GM04504 (cell line): ENCODE data around the gene PAK4.
A peak's percentile ranks its signal among the peaks of the same experiment; 100 is the strongest.

Experiments used
- DNase-seq: peaks from one replicate; pipeline ENCODE4 v3.0.0-alpha.2; 2012; ENCODE audit warnings: low read depth

The PAK4 gene

GRCh38 chr19:39180749-39181148, 55.2 kb downstream of the PAK4 start:
- DNase-seq, result no peak

DNA sequence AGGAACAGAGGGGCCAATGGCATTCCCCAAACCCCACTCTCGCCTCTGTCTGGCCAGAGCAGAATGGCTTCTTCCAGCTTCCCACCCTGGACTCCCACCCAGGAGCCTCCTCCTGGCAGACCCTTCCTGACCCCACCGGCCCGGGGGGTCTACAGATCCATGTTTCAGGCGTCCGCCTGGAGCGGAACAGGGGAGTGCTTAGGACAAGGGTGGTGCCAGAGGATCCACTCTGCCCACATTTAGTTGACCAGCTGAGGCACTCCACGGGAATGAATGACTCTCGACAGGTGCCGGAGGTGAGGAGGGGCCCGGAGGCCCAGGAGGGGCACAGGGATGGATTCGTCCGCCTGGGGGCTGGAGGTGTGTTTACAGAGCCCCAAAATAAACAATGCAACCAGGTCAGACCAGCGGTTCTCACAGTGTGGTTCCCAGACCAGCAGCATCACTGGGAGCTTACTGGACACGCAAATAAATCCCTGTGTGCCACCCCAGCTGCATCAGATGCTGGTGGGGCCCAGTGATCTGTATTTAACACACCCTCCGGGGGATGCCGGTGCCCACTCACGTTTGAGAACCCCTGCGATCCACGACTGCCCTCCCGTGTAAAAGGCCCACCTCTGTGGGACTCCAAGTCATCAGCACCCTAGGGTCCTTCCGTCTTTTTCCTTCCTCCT, 56.1 kb downstream of the PAK4 start:
- no peak for DNase-seq

GRCh38 chr19:39182174-39182505, 56.6 kb downstream of the PAK4 start:
- DNase-seq, result no peak

DNA sequence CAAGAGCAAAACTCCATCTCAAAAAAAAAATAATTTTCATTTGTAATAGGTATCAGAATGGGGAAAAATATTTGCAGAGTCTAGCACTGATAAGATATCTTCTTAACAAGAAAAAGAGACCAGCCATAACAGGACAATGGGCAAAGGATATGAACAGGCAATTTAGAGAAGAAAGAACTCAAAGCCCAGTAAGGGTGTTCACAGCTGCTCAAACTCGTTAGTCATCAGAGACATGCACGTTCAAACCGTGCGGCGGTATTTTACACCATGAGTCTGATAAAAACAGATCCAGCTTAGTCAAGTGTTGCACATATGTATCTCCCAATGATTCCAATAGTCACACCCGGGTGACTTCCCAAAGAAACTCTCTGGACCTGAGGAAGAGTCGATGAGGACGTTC, 57.5 kb downstream of the PAK4 start:
- no peak for DNase-seq

DNA sequence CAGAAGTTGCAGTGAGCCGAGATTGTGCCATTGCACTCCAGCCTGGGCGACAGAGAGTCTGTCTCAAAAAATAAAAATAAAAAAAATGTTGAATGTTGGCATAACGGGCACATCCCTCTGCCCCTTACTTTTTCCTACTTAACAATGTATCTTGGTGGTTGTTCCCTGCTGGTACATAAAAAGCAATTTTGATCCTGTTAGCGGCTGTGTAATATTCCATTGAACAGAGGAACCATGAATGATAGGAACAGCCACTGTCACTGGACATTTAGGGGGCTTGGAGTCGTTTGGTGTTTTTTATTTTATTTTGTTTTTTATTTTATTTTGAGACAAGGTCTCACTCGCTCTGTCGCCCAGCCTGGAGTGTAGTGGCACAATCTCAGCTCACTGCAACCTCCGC, 60.8 kb downstream of the PAK4 start:
- DNase-seq, result no peak

DNA sequence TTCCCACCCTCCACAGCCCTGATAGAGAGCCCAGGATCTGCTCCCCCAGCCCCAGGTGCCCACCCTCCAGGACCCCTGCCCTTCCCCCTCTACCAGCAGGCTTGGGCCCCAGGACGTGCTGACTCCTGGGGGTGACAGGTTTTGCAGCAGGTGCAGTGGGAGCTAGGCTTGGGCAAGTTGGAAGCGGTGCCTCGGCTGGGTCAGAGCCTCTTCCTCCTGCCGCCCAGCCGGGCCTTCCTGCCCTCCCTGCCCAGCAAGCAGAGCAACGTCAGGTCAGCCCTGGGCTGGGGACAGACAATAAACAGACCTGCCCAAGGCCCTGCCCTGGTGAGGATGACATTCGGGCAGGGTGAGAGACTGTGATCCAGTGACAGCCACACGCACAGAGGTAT, 62.0 kb downstream of the PAK4 start:
- DNase-seq, result no peak

GRCh38 chr19:39188960-39189359, 63.4 kb downstream of the PAK4 start:
- no peak for DNase-seq

- DNase-seq, result no peak
These were observed 65.2 kb downstream of the PAK4 start for GRCh38 chr19:39190768-39191167.

DNA sequence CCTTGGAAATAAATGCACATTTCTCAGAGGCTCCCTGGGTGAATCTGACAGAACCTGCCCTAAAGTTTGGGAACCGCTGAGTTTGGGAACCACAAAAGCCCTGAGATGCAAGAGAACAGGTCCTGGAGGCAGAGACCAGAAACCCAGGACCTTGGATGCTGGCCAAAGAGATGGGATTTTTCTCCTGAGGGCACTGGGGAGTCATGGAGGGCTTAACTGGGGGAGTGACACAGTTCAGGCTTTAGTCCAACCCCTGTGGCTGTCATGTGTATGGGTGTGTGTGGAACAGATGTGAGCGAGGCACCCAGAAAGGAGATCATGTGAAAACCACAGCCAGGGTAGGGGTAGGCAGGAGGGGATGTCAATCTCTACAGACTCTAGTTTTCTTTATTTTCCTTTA, 67.3 kb downstream of the PAK4 start:
- DNase-seq, result no peak

DNA sequence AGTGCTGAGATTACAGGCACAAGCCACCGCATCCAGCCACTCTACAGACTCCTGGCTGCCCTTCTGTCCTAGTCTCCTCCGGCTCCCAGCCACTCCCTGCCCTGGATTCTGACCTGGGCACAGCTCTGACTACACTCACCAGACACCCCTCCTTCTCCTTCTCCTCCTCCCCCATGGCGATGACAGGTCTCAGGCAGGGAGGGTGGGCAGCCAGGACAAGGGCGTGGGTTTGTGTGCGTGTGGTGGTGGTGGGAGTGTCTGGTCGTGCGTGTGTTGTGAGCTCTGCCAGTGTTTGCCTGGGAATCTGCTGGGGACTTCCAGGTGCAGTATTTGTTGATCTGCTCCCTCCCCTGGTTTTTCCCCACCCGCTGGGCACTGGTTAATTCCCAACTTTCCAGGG, 68.2 kb downstream of the PAK4 start:
- no peak for DNase-seq

- DNase-seq, result no peak
These were observed 69.4 kb downstream of the PAK4 start for GRCh38 chr19:39194832-39195542.

DNA sequence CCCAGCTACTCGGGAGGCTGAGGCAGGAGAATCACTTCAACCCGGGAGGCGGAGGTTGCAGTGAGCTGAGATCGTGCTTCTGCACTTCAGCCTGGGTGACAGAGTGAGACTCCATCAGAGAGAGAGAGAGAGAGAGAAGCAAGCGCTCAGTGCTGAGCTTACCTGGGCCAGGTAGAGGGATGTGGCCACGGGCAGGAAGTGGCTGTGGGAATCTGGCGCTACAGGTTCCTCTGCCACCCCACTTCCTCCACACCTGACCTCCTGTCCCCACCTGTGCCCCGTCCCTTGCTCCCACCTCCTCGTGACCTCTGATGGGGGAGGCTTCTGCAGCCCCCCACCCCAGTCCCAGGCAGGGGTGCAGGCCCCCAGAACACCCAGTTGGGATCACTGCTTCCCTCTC, 70.2 kb downstream of the PAK4 start:
- DNase-seq, result no peak

DNA sequence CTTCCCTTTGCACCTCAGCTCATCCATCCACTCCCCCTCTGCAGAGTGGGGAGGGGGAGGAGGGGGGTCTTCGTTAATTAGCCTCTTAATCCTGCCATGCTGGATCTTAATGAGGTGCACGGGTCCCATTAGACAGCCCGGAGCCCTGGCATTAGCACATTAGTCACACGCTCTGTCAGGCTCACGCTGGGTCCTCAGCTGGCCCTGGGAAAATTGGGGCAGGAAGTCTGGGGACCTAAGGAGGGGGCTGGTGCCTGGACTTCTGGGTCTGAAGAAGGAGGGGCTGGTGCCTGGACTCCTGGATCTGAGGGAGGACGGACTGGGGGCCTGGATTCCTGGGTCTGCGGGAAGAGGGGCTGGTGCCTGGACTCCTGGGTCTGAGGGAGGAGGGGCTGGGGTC, 70.7 kb downstream of the PAK4 start:
- DNase-seq, result no peak

GRCh38 chr19:39196860-39197562, 71.4 kb downstream of the PAK4 start, which contains the start of gene NCCRP1:
NCCRP1 (plus strand) TSS chr19:39196964; CDS start chr19:39196983, 19 bp downstream.
- no peak for DNase-seq

- no peak for DNase-seq
These were observed 72.2 kb downstream of the PAK4 start for GRCh38 chr19:39197808-39198207.

DNA sequence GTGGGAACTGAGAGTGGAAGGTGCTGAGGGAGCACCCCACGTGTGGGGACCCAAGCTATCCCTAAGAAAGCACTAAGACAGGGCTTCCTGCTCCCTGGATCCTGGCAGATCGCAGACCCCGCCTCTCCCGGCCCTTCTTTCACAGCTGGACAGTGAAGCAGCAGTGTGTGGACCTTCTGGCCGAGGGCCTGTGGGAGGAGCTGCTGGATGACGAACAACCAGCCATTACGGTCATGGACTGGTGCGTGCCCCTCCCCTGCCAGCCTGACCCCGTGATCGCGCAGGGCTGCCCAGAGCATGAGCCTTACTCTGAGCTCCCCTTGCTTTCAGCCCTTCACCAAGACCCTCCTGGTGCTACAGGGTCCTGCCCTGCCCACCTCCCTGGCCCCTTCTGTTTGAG, 73.4 kb downstream of the PAK4 start:
- peak; percentile 15 for DNase-seq

DNA sequence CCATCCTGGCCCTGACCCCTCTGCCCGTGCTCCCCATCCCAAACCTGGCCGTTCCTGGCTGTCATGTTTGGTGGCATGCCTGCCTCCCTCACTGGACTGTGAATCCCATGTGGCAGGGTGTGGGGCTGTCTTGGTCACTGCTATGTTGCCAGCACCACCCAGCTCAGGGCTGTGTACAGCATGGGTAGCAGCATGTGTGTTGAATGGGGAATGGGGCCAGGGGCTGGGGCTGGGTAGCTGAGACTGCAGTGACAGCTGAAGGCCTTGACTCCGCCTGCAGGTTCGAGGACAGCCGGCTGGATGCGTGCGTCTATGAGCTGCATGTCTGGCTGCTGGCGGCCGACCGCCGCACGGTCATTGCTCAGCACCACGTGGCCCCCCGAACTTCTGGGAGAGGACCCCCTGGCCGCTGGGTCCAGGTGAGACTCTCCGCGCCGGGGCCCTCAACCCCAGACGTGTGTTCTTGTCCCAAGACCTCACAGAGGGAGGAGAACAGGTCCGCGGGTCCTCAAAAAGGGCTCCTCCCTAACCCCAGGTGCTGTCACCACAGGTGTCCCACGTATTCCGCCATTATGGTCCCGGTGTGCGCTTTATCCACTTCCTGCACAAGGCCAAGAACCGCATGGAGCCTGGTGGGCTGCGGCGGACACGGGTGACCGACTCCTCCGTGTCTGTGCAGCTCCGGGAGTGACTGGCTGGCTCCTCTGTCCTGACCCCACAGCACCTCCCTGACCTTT, 74.6 kb downstream of the PAK4 start:
- DNase-seq, result no peak

GRCh38 chr19:39200803-39201115, 75.2 kb downstream of the PAK4 start:
- no peak for DNase-seq

DNA sequence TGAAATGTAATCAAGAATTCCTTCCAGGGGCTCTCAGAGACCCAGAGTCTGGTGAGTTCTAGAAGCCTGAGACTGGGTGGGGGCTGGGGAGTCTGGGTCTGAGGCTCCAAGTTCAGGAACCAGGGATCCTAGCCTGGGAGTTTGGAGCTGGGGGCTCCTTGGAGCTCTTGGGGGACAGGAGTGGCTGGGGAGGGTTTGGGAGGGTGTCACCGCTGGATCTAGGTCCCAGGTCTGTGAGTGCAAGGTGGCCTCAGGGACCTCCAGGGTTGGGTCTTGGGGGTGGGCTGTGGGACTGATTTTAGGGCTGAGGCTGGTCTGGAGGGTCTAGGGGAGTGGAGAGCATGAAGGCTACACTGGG, 77.4 kb downstream of the PAK4 start:
- DNase-seq, result no peak

GRCh38 chr19:39203372-39204341, 78.1 kb downstream of the PAK4 start, which contains the start of gene SYCN:
SYCN (minus strand) TSS chr19:39204263; CDS start chr19:39204254, 9 bp downstream.
- DNase-seq, result no peak

GRCh38 chr19:39205449-39205764, 79.8 kb downstream of the PAK4 start:
- no peak for DNase-seq

DNA sequence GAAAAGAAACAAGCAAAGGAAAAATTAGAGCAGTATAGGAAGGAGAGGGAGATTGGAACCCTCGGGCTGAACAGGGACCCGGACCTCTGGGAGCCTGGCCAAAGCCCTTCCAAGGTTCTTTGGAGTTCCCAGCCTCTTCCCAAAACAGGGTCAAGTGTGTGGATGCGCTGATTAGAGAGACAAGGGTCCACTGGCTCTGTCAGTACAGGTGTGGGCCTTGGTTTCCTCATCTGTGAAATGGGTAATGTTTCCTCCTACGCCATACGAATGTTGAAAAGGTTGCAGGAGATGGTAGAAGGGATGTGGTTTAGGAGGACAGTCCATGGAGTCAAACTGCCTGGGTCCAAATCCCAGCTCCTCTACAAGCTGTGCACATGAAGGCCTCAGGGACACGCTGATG, 80.5 kb downstream of the PAK4 start:
- no peak for DNase-seq
